C4-2B (cell line): ENCODE measurements around the gene HS2ST1.
"Not testable (repeated sequence)": the region's sequence is repeated elsewhere in the genome, so short reads cannot be mapped to it uniquely, and the experiment has no call there.

ENCODE experiments used
- H3K27ac ChIP-seq: fragments of 450-650 bp; 2 replicates; pipeline ENCODE4 v1.5.1; 2017
- CTCF ChIP-seq: fragments of 450-650 bp; conservative IDR thresholded peaks from 2 replicates; pipeline ENCODE4 v1.5.1; 2017; ENCODE audit warnings: mild to moderate bottlenecking
- ZFX ChIP-seq: fragments of 450-650 bp; IDR thresholded peaks from 2 replicates; pipeline ENCODE4 v1.6.1; 2017

The HS2ST1 gene

GRCh38 chr1:87000460-87000859 is 86.0 kb downstream of the HS2ST1 start:
- TF ChIP-seq ZFX (no peak), CTCF (no peak)
- H3K27ac ChIP-seq, result no peak overlapping the region

- no peak for TF ChIP-seq ZFX
- no peak for TF ChIP-seq CTCF
- H3K27ac ChIP-seq, result no peak overlapping the region
Measured at GRCh38 chr1:87004857-87005256, 90.4 kb downstream of the HS2ST1 start.

GRCh38 chr1:87007323-87007722 is 92.9 kb downstream of the HS2ST1 start:
- no peak overlapping the region for H3K27ac ChIP-seq
- no peak for TF ChIP-seq CTCF
- no peak for TF ChIP-seq ZFX

- H3K27ac ChIP-seq, result not testable (repeated sequence)
Measured at GRCh38 chr1:87013385-87013784, 99.0 kb downstream of the HS2ST1 start.

GRCh38 chr1:87017998-87018672 is 103.7 kb downstream of the HS2ST1 start:
- TF ChIP-seq CTCF (no peak), ZFX (no peak)
- peak overlapping the region; percentile 31; the same call in 1 of the 2 replicates for H3K27ac ChIP-seq

- TF ChIP-seq ZFX, result no peak
- TF ChIP-seq CTCF, result no peak
- H3K27ac ChIP-seq, result no peak overlapping the region
Measured at GRCh38 chr1:87023326-87023725, 108.9 kb downstream of the HS2ST1 start.

- H3K27ac ChIP-seq, result no peak overlapping the region
- no peak for TF ChIP-seq ZFX
- TF ChIP-seq CTCF, result peak; percentile 83
Measured at GRCh38 chr1:87024936-87025540, 110.6 kb downstream of the HS2ST1 start.

GRCh38 chr1:87027561-87027960 is 113.1 kb downstream of the HS2ST1 start:
- not testable (repeated sequence) for H3K27ac ChIP-seq
